B cell (primary cell): ENCODE data around the gene RNASE13. TPM values are rescaled to one million over a fixed set of nuclear protein-coding genes. Genes with fewer than 3 reads are reported as not detected.

Experiments used
- ATAC-seq: fragments of 200-7000 bp; cut with Tn5 transposase; one replicate; pipeline ENCODE4 v1.10.0; 2021; ENCODE audit warnings: low read depth, mild to moderate bottlenecking, moderate number of reproducible peaks, moderate library complexity
- CTCF ChIA-PET: fragments of 350-600 bp; sonication (Branson Sonifier 250); formaldehyde crosslinking; loops from one replicate; lab custom pipeline; 2021; ENCODE audit warnings: antibody characterized with exemption, inconsistent platforms; lab: Charles Lee
- POLR2A ChIA-PET: fragments of 350-600 bp; sonication (Branson Sonifier 250); formaldehyde crosslinking; loops from one replicate; lab custom pipeline; 2021; ENCODE audit warnings: antibody characterized with exemption; lab: Charles Lee
- DNase-seq: peaks from one replicate; pipeline ENCODE4 v3.0.0; 2013
- H2AFZ ChIP-seq: 2 replicates; pipeline ENCODE4 v1.6.1; 2012; ENCODE audit warnings: mild to moderate bottlenecking, low read depth, low read length; ENCODE audit not compliant: insufficient read depth, poor library complexity, severe bottlenecking
- H3K27ac ChIP-seq, 2 donors: 1 replicate in 1 of 2; 2 replicates in 1 of 2; pipeline ENCODE4 v1.5.1; 2012 to 2013; ENCODE audit warnings: low read length in 2 of 2, mild to moderate bottlenecking in 2 of 2, moderate library complexity in 1 of 2
- H3K27me3 ChIP-seq, 4 experiments: fragments of 200-600 bp in 1 of 4; sonication (generic) in 1 of 4; replicated peaks in 1 of 4; 1 replicate in 2 of 4; 2 replicates in 2 of 4; pipeline versions ENCODE4 v1.6.1 to v1.7.0; 2013 to 2016; ENCODE audit warnings: low read length in 3 of 4, mild to moderate bottlenecking in 2 of 4, mixed read lengths in 1 of 4, moderate library complexity in 1 of 4; ENCODE audit not compliant: insufficient read depth in 4 of 4, control insufficient read depth in 3 of 4; ENCODE audit errors: control extremely low read depth in 1 of 4
- H3K36me3 ChIP-seq, 2 experiments: replicated peaks in 1 of 2; 1 replicate in 1 of 2; 2 replicates in 1 of 2; pipeline versions ENCODE4 v1.6.1 to v1.7.1; 2013; ENCODE audit warnings: low read length in 1 of 2; ENCODE audit not compliant: insufficient read depth in 2 of 2, control insufficient read depth in 1 of 2; ENCODE audit errors: control extremely low read depth in 1 of 2, extremely low read depth in 1 of 2
- H3K4me1 ChIP-seq, 2 donors: fragments of 200-600 bp in 1 of 2; sonication (generic) in 1 of 2; 1 replicate in 1 of 2; 2 replicates in 1 of 2; pipeline versions ENCODE4 v1.5.1 to v1.6.1; 2013 to 2017; ENCODE audit warnings: low read length in 2 of 2; ENCODE audit not compliant: control insufficient read depth in 2 of 2, insufficient read depth in 2 of 2
- H3K4me2 ChIP-seq: replicated peaks from 2 replicates; pipeline ENCODE3; 2012; ENCODE audit warnings: mild to moderate bottlenecking, low read depth, low read length; ENCODE audit not compliant: poor library complexity, severe bottlenecking
- H3K4me3 ChIP-seq, 5 experiments: fragments of 200-600 bp in 1 of 5; sonication (generic) in 1 of 5; 1 replicate in 3 of 5; 2 replicates in 2 of 5; pipeline versions ENCODE4 v1.5.1 to v1.7.0; 2011 to 2016; ENCODE audit warnings: low read length in 4 of 5, mild to moderate bottlenecking in 4 of 5, low read depth in 2 of 5, control low read depth in 1 of 5, moderate library complexity in 1 of 5; ENCODE audit not compliant: insufficient read depth in 1 of 5; ENCODE audit errors: control extremely low read depth in 1 of 5, extremely low read depth in 1 of 5
- H3K79me2 ChIP-seq: fragments of 200-600 bp; sonication (generic); one replicate; pipeline ENCODE4 v1.6.0; 2016; ENCODE audit warnings: low read length; ENCODE audit not compliant: control insufficient read depth, insufficient read depth
- H3K9ac ChIP-seq: fragments of 200-600 bp; sonication (generic); 2 replicates; pipeline ENCODE4 v1.6.1; 2017; ENCODE audit warnings: mild to moderate bottlenecking, low read length, moderate library complexity
- H3K9me3 ChIP-seq, 3 donors: one replicate each; pipeline versions ENCODE4 v1.6.1 to v1.7.1; 2013; ENCODE audit warnings: low read length in 2 of 3; ENCODE audit not compliant: control insufficient read depth in 2 of 3, insufficient read depth in 1 of 3; ENCODE audit errors: control extremely low read depth in 1 of 3
- H4K20me1 ChIP-seq: 2 replicates; pipeline ENCODE4 v1.6.0; 2012; ENCODE audit warnings: mild to moderate bottlenecking, low read length; ENCODE audit not compliant: insufficient read depth, control insufficient read depth, poor library complexity, severe bottlenecking
- H3K27ac Mint-ChIP-seq: one replicate; pipeline ENCODE4 v1.8.0; 2021; ENCODE audit warnings: mixed read lengths
- H3K27me3 Mint-ChIP-seq: one replicate; pipeline ENCODE4 v1.8.0; 2021; ENCODE audit warnings: mixed read lengths
- H3K4me1 Mint-ChIP-seq: one replicate; pipeline ENCODE4 v1.8.0; 2021; ENCODE audit warnings: mixed read lengths
- H3K4me3 Mint-ChIP-seq: one replicate; pipeline ENCODE4 v1.8.0; 2021; ENCODE audit warnings: mixed read lengths
- H3K9me3 Mint-ChIP-seq: one replicate; pipeline ENCODE4 v1.8.0; 2022; ENCODE audit warnings: mixed read lengths; ENCODE audit not compliant: insufficient read depth
- CTCF ChIP-seq: fragments of 200-600 bp; IDR thresholded peaks from one replicate; pipeline ENCODE4 v1.8.0; 2022; ENCODE audit warnings: antibody characterized with exemption, mild to moderate bottlenecking
- EZH2 ChIP-seq: IDR thresholded peaks from 2 replicates; pipeline ENCODE4 v1.6.1; 2012; ENCODE audit warnings: borderline replicate concordance, low read depth, mild to moderate bottlenecking, moderate library complexity, low read length; ENCODE audit not compliant: insufficient read depth, poor library complexity, severe bottlenecking
- WGBS: methylation state at CpG from one replicate; pipeline ENCODE4 v1.1.5; 2013; ENCODE audit warnings: missing lambda C conversion rate; ENCODE audit not compliant: insufficient coverage; 5-methylcytosine and 5-hydroxymethylcytosine counted together
- intact Hi-C: fragments of 100-400 bp; cut with micrococcal nuclease; formaldehyde crosslinking; loops from one replicate; pipeline ENCODE4 v1.10.0; 2022
- polyA plus RNA-seq: library from polyadenylated mRNA; depleted of rRNA; stranded (reverse); fragments of >200 nt; gene quantifications from 2 replicates; pipeline ENCODE4 v1.2.3, GENCODE V29; 2012
- total RNA-seq, 2 donors: library from RNA; stranded (reverse); fragments of 120-200 nt in 1 of 2; gene quantifications; 1 replicate in 1 of 2; 2 replicates in 1 of 2; pipeline versions ENCODE4 v1.2.3 to v1.2.4, GENCODE V29; 2013 to 2022

Gene RNASE13
- total and polyA plus RNA-seq, 2 donors (not counting 1 experiment from before 2014, with no cell fraction given) = not detected

GRCh38 chr14:20998139-20998538, 36.5 kb downstream of the RNASE13 start:
- ChIA-PET POLR2A (no interaction called here), CTCF (interaction anchor here (1.3 to 6.5 kb wide), 4 partner anchors 10 to 107 kb away, joined by 4 to 47 read pairs (median 9); no protein-coding TSS in a partner anchor)
- Histone ChIP-seq H3K4me3 (no peak overlapping the region), H3K36me3 (peaks cover 14 to 48% of the 10 kb centered on the region in 2 experiments), H2AFZ (no peak overlapping the region), H3K27me3 (no peaks in the 10 kb centered on the region), H3K9me3 (no peaks in the 10 kb centered on the region), H3K9ac (no peak overlapping the region), H4K20me1 (no peaks in the 10 kb centered on the region), H3K4me2 (no peak overlapping the region), H3K27ac (no peak overlapping the region), H3K4me1 (no peaks in the 10 kb centered on the region), H3K79me2 (no peaks in the 10 kb centered on the region)
- no peak for TF ChIP-seq EZH2
- no peak for TF ChIP-seq CTCF
- Mint-ChIP-seq H3K27ac (no peak overlapping the region), H3K27me3 (no peaks in the 10 kb centered on the region), H3K9me3 (no peaks in the 10 kb centered on the region), H3K4me1 (no peaks in the 10 kb centered on the region), H3K4me3 (no peak overlapping the region)
- 100% methylated on average over 2 of the region's 3 CpGs for WGBS
- intact Hi-C loops = no loop called here
- DNase-seq (no peak), ATAC-seq (no peak)

GRCh38 chr14:20997564-20997963, 37.0 kb downstream of the RNASE13 start:
- POLR2A ChIA-PET = interaction anchor here (0.5 kb wide), 1 partner anchor 12 kb away, joined by 3 read pairs; no protein-coding TSS in a partner anchor
- H3K4me3 ChIP-seq = no peak overlapping the region
- H3K79me2 ChIP-seq = no peaks in the 10 kb centered on the region
- Mint-ChIP-seq H3K27ac (no peak overlapping the region), H3K4me3 (no peak overlapping the region), H3K9me3 (no peaks in the 10 kb centered on the region), H3K27me3 (no peaks in the 10 kb centered on the region), H3K4me1 (no peaks in the 10 kb centered on the region)
- no peak for DNase-seq
- TF ChIP-seq CTCF (no peak), EZH2 (no peak)
- H3K27ac ChIP-seq = no peak overlapping the region
- peaks cover 14 to 54% of the 10 kb centered on the region in 2 experiments for H3K36me3 ChIP-seq
- H4K20me1 ChIP-seq = no peaks in the 10 kb centered on the region
- H2AFZ ChIP-seq = no peak overlapping the region
- no peak overlapping the region for H3K4me2 ChIP-seq
- 84% methylated on average over 4 of the region's 6 CpGs for WGBS
- H3K9me3 ChIP-seq = no peaks in the 10 kb centered on the region
- H3K27me3 ChIP-seq = no peaks in the 10 kb centered on the region
- H3K9ac ChIP-seq = no peak overlapping the region
- no peak for ATAC-seq
- CTCF ChIA-PET = interaction anchor here (0.7 to 6.5 kb wide), 4 partner anchors 18 to 107 kb away, joined by 3 to 47 read pairs (median 9); partner anchors contain the start of gene RNASE13
- no peaks in the 10 kb centered on the region for H3K4me1 ChIP-seq
- intact Hi-C loops = no loop called here
